HG03095 (cell line): ENCODE results near the gene OSBPL9.
"Not testable (repeated sequence)": the region's sequence is repeated elsewhere in the genome, so short reads cannot be mapped to it uniquely, and the experiment has no call there.

Source experiments
- ATAC-seq: cut with Tn5 transposase; IDR thresholded peaks from one replicate; pipeline ENCODE4 v1.9.1; 2021; ENCODE audit warnings: moderate library complexity; ENCODE audit not compliant: unreplicated experiment

The OSBPL9 gene

DNA sequence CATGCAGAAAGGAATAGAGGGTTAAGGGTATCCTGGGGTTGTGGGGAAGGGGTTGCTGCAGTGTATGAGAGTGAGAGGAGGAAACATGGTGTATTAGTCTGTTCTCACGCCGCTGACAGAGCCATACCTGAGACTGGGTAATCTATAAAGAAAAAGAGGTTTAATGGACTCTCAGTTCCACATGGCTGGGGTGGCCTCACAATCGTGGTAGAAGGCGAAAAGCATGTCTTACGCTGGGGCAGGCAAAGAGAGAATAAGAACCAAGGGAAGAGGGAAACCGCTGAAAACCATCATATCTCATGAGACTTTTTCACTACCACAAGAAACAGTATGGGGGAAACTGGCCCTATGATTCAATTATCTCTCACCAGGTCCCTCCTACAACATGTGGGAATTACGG is 17.7 kb downstream of the OSBPL9 start:
- ATAC-seq: no peak

DNA sequence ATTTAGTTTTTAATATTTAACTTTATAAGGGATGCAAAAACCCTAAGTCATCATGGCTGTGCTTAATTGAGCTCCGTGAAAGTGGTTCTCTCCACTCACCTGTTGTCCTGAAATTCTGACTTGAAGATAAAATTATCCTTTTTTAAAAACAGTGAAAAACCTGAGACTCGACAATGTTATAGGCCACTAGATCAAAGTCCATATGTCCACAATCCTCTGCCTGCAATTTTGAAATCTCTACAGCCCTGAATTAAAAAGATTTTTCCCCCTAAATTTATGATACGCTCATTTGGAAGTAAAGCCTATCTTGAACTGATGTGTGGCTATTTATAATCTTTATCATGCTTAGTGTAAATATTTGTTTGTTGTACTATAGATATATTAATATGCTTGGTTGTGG is 18.7 kb downstream of the OSBPL9 start:
- no peak for ATAC-seq

DNA sequence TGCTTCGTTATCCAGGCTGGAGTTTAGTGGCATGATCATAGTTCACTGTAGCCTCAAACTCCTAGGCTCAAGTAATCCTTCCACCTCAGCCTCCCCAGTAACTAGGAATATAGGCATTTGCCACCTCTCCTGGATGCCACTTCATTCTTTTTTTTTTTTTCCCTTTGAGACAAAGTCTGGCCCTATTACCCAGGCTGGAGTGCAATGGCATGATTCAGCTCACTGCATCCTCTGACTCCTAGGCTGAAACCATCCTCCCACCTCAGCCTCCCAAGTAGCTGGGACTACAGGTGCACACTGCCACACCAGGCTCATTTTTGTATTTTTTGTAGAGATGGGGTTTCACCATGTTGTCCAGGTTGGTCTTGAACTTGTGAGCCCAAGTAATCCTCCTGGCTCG is 19.3 kb downstream of the OSBPL9 start:
- no peak for ATAC-seq

DNA sequence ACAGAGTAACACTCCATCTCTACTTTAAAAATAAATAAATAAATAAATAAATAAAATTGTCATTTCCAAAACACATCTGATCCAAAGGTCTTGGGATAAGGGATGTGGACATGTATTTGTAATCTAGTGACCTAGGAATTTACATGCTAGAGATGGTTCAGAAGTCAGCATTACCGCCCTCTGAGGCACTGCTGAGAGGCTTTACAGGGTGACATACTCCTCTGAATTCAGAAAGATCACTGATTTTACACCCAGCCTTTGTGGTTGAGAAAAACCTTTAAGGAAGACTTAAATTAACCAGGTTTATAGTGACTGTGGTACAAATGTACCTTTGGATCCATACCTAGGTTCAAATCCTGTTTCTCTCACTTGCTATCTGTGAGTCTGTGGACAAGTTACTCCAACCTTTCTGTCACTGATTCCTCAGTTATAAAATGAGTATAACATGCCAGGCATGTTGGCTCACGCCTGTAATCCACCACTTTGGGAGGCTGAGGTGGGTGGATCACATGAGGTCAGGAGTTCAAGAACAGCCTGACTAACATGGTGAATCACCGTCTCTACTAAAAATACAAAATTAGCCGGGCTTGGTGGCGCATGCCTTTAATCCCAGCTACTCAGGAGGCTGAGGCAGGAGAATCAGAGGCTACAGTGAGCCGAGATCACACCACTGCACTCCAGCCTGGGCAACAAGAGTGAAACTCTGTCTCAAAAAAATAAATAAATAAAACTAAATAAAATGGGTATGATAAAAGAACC is 20.1 kb downstream of the OSBPL9 start:
- ATAC-seq: no peak

DNA sequence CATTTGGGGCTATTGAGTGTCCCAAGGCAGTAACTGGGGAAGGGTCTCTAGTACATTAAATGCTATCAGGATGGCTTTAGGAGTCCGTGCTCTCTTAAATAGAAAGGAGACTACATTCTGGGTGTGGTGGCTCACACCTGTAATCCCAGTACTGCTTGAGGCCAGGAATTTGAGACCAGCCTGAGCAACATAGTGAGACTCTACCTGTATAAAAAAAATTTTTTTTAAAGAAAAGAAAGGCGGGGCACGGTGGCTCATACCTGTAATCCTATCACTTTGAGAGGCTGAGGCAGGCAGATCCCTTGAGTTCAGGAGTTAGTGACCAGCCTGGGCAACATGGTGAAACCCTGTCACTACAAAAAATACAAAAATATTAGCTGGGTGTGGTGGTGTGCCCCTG is 21.5 kb downstream of the OSBPL9 start:
- no peak for ATAC-seq

DNA sequence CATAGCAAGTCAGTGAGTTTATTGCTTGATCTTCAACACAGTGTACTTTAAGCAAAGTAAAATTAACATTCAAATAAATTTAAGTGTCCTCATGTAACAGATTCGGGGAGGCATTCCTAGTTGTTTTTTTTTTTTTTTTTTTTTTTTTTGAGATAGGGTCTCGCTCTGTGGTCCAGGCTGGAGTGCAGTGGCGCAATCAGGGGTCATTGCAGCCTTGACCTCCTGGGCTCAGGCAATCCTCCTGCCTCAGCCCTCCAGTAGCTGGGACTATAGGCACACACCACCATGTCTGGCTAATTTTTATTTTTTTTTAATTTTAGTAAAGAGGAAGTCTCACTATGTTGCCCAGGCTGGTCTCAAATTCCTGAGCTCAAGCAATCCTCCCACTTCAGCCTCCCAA is 22.8 kb downstream of the OSBPL9 start:
- ATAC-seq: no peak

DNA sequence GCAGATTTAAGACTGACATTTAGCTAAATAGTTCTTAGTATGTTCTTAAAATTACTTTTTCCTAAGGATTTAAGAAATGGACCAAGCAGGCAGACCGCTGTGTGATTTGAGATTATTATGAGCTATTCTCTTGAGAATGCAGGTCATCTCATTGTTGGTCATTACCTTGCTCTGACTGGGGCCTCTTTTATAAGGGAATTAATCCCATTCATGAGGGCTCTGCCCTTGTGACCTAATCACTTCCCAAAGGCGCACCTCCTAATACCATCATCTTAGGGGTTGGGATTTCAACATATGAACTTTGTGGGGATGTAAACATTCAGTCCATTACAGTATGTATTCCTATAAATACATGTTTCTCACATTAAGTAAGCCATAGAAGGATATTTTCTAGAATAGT is 24.2 kb downstream of the OSBPL9 start:
- ATAC-seq: no peak

DNA sequence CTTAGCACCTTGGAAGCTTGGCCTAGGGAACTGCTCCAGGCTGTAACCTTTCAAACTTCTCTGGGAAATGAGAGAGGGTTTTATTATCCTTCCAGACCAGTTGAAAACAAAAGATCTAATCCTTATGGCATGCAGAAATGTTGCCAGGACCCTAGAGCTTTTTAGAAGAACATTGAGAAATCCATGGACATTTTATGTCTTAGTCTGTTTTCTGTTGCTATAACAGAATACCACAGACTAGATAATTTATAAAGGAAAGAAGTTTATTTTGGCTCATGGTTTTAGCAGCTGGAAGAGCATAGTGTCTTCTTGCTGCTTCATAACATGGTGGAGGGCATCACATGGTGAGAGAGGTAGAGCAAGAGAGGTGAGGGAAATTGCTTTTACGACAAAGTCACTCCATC is 25.8 kb downstream of the OSBPL9 start:
- ATAC-seq: no peak

DNA sequence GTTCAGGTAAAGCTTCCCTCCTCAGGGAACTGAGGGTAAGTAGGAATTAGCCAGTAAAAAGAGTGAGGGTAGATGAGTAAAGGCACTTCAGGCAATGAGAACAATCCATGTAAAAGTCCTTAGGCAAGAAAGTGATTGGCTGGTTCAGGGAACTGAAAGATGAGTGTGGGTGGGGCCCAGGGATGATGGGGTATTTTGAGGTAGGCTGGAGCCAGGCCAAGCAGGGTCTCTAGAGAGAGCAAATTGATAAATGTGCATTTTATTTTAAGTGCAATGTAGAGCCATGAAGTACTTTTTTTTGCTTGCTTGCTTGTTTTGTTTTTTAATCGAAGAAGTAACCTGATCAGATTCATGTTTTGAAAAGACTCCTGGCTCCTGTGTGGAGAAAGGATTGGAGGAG is 26.5 kb downstream of the OSBPL9 start:
- ATAC-seq: no peak

DNA sequence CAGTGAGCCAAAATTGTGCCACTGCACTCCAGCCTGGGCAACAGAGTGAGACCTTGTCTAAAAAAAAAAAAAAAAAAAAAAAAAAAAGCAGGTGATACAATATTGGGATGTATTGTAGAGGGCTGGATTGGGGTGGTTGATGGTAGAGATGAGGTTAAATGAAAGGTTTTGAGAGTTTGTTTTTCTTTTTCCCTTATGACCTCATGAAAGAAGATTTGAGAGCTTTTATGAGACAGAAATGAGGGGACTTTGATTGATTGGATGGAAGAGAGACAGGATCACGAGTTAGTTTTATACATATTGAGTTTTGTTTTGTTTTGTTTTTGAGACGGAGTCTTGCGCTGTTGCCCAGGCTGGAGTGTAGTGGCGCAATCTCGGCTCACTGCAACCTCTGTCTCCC is 27.1 kb downstream of the OSBPL9 start:
- no peak for ATAC-seq

DNA sequence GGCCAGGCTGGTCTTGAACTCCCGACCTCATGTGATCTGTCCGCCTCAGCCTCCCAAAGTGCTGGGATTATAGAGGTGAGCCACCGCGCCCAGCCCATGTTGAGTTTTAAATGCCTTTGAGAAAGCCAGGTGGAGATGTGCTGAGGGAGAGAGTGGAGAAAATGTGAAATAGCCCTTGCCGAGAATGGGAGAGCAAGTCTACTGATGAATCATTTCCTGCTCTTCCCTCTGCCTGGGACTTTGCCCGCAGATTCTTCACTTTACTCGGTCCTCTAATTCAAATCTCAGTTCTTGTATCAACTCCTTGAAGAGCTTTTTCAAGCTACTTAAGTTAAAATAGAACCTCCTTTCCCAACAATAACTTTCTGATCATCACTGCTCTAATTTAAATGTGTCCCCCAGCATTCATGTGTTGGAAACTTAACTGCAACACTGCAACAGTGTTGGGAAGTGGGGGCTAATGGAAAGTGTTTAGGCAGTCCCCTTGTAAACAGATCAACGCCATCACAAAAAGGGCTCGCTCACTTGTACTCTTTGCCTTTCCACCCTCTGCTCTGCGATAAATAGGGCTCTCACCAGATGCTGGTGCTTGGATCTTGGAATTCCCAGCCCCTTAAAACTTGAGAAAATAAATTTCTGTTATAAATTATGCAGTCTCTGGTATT is 27.8 kb downstream of the OSBPL9 start:
- ATAC-seq: no peak

DNA sequence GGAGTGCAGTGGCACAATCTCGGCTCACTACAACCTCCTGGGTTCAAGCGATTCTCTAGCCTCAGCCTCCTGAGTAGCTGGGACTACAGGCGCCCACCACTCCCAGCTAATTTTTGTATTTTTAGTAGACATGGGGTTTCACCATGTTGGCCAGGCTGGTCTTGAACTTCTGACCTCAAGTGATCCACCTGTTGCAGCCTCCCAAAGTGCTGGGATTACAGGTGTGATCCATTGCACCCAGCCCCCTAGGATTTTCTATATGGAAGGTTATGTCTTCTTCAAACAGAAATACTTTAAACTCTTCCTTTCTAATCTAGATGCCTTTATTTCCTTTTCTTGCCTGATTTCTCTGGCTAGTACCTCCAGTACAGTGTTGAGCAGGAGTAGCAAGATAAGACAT is 29.7 kb downstream of the OSBPL9 start:
- ATAC-seq: not testable (repeated sequence)

DNA sequence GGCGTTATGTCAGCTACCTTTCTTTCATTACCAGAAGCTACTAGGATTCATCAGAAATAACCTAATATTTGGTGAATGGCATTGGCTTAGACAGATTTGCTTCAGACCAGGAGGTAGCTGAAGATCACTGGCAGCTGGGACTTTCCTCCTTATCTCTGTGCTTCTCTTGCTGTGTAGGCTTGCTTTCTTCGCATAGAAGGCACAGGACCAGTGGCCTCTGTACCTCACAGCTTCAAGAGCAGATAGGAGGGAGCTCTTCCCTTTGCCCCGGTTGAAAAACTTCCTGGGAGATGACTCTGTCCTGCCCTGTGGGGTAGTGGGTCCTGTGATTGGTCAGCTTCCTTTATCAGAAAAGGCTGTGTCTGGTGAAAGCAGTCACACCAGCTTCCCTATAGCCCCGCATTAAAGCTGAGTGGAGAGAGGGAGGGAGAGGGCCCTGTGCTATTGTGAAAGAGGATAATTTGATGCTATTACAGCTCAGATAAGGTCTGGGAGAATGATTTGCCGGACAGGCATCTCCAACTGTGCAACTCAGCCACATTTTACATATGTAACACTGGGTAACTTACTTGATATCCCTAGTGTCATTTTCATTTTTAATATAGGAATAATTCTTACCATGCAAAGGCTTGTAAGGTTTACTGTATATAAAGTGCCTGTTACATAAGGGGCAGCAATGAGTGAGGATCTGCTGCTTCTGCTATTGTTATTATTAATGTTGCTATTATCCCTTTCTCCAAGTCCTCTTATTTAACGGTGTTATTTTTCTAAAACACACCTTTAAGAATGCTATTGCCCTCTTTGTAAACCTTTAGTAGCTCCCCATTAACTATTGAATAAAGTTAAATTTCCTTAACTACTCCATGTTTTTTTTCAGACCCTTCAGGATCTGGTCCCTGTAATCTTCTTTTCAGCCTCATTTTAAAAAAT is 31.6 kb downstream of the OSBPL9 start:
- ATAC-seq: no peak

DNA sequence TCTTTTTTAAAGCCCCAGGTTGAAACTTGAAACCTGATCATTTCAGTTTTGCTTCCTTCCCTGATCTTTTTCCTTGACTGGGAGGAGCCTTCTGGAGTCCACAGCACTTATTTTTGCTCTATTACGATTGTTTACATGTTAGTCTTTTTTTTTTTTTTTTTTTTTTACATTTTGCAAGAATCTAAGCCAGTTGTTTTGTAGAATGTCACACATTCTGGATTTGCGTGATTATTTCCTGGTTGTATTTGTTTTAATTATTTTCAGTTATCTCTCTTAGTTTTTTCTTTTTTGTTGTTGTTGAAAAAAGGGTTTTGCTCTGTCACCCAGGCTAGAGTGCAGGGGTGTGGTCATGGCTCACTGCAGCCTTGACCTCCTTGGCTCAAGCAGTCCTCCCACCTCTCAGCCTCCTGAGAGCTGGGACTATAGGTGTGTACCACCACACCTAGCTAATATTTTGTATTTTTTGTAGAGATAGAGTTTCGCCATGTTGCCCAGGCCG is 32.8 kb downstream of the OSBPL9 start:
- ATAC-seq: no peak

DNA sequence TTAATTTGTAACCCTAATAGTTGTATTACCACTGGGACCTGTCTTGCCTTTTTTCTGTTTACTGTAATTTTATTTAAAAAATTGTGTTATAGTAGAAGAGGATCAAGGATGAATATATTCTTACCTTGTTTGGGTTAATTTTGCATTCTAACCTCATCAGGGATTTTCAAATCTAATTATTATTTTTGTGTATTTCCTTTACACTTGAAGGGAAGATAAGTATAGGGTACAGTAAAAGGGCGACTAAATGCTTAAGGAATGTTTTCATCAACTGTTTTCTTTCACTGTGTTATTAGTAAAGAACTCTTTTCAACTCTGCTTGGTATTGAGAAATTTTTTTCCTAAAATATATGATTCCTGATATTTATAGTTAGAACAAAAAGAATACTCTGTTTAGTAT is 33.3 kb downstream of the OSBPL9 start:
- ATAC-seq: no peak

DNA sequence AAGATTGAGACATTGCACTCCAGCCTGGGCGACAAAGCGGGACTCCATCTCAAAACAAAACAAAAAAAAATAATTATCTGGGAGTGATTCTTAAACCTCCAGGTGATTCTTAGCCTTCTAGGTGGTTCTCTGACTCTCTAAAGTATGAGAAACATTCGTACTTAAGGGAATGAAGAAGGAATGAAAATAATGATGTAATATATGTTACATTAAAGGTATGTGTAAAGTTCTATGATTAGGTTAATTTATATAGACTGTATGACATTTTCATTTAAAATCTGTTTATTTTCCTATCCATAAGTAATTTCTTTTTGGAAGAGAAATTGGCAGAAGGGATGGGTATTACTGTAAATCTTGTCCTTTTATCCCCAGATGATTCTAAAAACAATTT is 34.7 kb downstream of the OSBPL9 start:
- no peak for ATAC-seq

DNA sequence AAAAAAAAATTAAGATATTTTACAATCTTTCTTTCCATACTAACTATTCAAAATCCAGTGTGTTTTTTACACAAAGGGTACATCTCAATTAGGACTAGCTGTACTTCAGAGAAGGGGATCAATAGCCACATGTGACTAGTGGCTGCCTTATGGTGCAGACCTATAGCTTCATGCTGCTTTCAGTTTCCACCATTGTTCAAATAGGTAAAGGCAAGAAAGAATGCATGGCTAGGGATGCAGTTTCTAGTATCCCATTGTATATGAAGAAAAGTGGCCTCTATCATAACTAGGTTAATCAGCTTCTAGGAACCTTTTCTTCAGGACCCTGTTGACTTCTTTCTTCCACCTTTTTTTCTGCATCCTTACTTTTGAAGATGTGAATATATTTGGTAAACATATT is 35.7 kb downstream of the OSBPL9 start:
- no peak for ATAC-seq

DNA sequence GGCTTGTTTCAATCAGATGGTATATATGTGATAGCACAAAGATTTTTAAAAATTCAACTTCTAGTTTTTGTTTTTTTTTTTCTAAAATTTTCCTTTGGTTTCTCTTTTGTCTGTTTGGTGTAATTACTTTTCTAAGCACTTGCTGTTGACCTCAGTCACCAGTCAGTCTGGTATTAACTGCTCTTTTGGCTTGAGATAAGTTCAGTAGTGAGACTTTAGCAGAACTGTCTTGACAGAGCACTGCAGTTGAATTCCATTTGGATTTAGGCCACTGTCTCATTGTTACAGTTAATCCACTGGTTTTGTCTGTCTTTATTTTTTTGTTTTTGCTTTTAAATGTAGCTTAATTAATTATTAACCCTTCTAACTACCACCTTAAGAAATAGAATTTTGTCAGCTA is 36.2 kb downstream of the OSBPL9 start:
- ATAC-seq: no peak

DNA sequence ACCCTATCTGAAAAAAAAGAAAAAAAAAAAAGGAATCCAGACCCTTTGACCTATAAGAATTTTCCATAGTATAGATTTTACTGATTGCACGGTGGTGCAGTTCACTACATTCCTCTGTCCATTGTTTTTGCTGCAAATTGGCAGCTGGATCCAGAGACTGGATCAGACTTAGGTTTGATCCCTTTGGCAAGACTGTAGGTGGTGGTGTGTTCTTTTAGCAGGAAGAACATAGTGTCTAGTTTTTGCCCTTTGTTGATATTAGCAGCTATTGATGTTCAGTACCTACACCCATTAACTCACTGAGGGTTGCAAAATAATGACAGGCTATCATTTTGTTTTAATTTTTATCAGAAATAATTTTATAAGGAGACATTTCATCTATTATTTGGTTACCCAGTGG is 37.1 kb downstream of the OSBPL9 start:
- ATAC-seq: no peak

DNA sequence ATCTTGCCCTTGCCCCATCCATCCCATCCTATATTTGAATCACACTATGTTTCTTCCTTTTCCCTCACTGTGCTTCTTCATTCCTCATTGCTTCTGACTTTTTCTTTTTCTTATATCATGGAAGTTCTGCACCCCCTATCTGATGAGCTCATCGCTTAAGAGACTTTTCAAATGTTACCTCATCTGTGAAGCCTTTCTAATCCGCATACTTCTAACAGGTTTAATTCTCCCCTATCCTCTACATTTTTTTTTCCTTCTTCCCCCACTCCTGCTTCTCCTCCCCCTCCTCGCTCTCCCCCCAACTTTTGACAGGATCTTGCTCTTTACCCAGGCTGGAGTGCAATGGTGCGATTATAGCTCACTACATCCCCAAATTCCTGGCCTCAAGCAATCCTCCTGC is 39.5 kb downstream of the OSBPL9 start:
- ATAC-seq: no peak

DNA sequence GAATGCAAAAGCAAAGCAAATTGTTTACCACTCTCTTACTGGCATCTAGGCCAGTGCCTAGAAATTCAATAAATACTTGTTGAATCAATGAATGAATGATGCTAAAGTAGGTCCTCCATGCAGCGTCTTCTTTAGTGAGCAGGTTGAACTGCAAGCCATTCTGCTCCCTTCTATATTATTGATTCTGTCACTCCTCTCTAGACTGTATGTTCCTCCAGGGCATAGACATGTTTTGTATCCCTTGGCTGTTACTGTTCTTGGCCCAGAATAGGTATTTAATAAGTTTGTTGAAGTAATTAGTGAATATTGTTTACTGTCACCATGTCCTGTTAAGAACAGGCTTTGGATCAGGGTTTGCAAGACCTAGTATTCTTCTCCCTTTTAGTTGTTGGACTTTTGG is 43.7 kb downstream of the OSBPL9 start:
- ATAC-seq: no peak

DNA sequence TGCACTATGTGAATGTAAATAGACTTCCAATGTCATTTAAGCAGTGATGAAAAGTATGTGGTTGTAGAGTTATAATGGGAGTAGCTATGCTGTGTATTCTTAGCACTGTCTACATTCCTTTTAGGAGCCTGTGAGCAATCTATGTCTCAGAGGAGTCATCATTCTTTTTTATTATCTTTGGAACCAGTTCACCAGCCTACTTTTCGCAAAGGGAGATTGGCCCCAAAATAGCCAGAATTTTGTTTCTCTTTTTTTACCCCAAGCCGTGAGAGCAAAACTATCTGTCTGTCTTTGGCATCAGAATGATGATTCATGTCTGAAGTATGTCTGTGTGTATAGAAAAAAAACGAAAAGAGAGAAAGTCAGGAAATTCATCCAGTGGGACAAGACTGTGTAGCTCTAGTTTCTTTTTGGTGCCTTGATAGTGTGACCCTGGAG is 44.2 kb downstream of the OSBPL9 start:
- no peak for ATAC-seq
